H1 (cell line): ENCODE measurements around the gene CDK15. TPM values are rescaled to one million over a fixed set of nuclear protein-coding genes. Genes with fewer than 3 reads are reported as not detected.

Experiments
- CTCF ChIA-PET: fragments of 300-600 bp; sonication (Branson Sonifier 250); formaldehyde crosslinking; loops from one replicate; lab custom pipeline; 2021; ENCODE audit not compliant: partially characterized antibody; lab: Charles Lee
- POLR2A ChIA-PET: fragments of 300-600 bp; sonication (Branson Sonifier 250); formaldehyde crosslinking; loops from one replicate; lab custom pipeline; 2021; ENCODE audit warnings: inconsistent platforms; ENCODE audit not compliant: partially characterized antibody; lab: Charles Lee
- DNase-seq, 2 experiments: peaks; one replicate each; pipeline versions ENCODE4 v3.0.0 to v3.0.0-alpha.2; 2010 to 2022; ENCODE audit warnings: low spot score in 2 of 2, low read depth in 1 of 2, mixed read lengths in 1 of 2
- FAIRE-seq: peaks from 2 replicates; lab custom pipeline; 2011; peaks lifted over from hg19 to GRCh38; lab: Jason Lieb, UNC
- H2AFZ ChIP-seq: 2 replicates; pipeline ENCODE4 v1.8.1; 2012; ENCODE audit warnings: low read length, inconsistent platforms
- H2AK5ac ChIP-seq: 2 replicates; pipeline ENCODE4 v1.6.1; 2013; ENCODE audit warnings: low read depth, low read length
- H2BK120ac ChIP-seq: replicated peaks from 2 replicates; pipeline ENCODE3; 2013; ENCODE audit warnings: low read depth, low read length, inconsistent platforms
- H2BK12ac ChIP-seq: 2 replicates; pipeline ENCODE4 v1.6.1; 2013; ENCODE audit warnings: low read depth, low read length
- H2BK15ac ChIP-seq: 2 replicates; pipeline ENCODE4 v1.6.1; 2013; ENCODE audit warnings: low read length
- H2BK20ac ChIP-seq: 2 replicates; pipeline ENCODE4 v1.6.1; 2013; ENCODE audit warnings: low read length
- H2BK5ac ChIP-seq: 2 replicates; pipeline ENCODE4 v1.6.1; 2013; ENCODE audit warnings: low read depth, low read length
- H3K14ac ChIP-seq: 2 replicates; pipeline ENCODE4 v1.6.1; 2013; ENCODE audit warnings: inconsistent platforms; ENCODE audit not compliant: insufficient read length
- H3K18ac ChIP-seq: 2 replicates; pipeline ENCODE4 v1.6.1; 2013; ENCODE audit warnings: low read length; ENCODE audit errors: extremely low read depth
- H3K23ac ChIP-seq: 2 replicates; pipeline ENCODE4 v1.6.1; 2013; ENCODE audit warnings: inconsistent platforms; ENCODE audit not compliant: insufficient read length
- H3K23me2 ChIP-seq: 2 replicates; pipeline ENCODE4 v1.6.1; 2013; ENCODE audit warnings: low read depth, low read length
- H3K27ac ChIP-seq: 2 replicates; pipeline ENCODE4 v1.6.1; 2011; ENCODE audit warnings: low read depth, low read length, inconsistent platforms
- H3K27me3 ChIP-seq, 4 experiments: replicated peaks in 1 of 4; 1 replicate in 1 of 4; 2 replicates in 3 of 4; pipeline versions ENCODE4 v1.6.1 to v1.8.1; 2011 to 2013; ENCODE audit warnings: low read length in 3 of 4, mild to moderate bottlenecking in 3 of 4, inconsistent platforms in 2 of 4, mixed read lengths in 2 of 4, moderate library complexity in 1 of 4; ENCODE audit not compliant: control insufficient read depth in 3 of 4, insufficient read depth in 3 of 4; ENCODE audit errors: extremely low read depth in 1 of 4
- H3K36me3 ChIP-seq, 4 experiments: 2 replicates each; pipeline versions ENCODE4 v1.6.1 to v1.8.1; 2011 to 2013; ENCODE audit warnings: mild to moderate bottlenecking in 4 of 4, low read length in 3 of 4, moderate library complexity in 2 of 4, control low read depth in 1 of 4, inconsistent platforms in 1 of 4; ENCODE audit not compliant: insufficient read depth in 4 of 4, control insufficient read depth in 2 of 4
- H3K4ac ChIP-seq: replicated peaks from 2 replicates; pipeline ENCODE3; 2013; ENCODE audit warnings: low read length, low read depth, mixed read lengths, inconsistent platforms; ENCODE audit not compliant: insufficient read length
- H3K4me1 ChIP-seq, 4 experiments: replicated peaks in 1 of 4; 1 replicate in 1 of 4; 2 replicates in 3 of 4; pipeline versions ENCODE4 v1.6.1 to v1.8.1; 2011 to 2013; ENCODE audit warnings: low read length in 3 of 4, inconsistent platforms in 2 of 4, mixed read lengths in 1 of 4; ENCODE audit not compliant: insufficient read depth in 4 of 4, control insufficient read depth in 3 of 4
- H3K4me2 ChIP-seq, 2 experiments: 2 replicates each; pipeline versions ENCODE4 v1.6.1 to v1.8.1; 2011 to 2013; ENCODE audit warnings: low read depth in 2 of 2, low read length in 2 of 2, control low read depth in 1 of 2, inconsistent platforms in 1 of 2, mild to moderate bottlenecking in 1 of 2; ENCODE audit not compliant: insufficient read depth in 1 of 2
- H3K4me3 ChIP-seq, 4 experiments: fragments of 200-600, 300-600 bp in 1 of 4; sonication (generic), shearing (Covaris generic), sonication (Bioruptor Twin) in 1 of 4; 2 replicates each; pipeline versions ENCODE4 v1.5.1 to v1.8.1; 2011 to 2016; ENCODE audit warnings: low read length in 4 of 4, low read depth in 3 of 4, control low read depth in 2 of 4, inconsistent platforms in 2 of 4, mild to moderate bottlenecking in 2 of 4, mixed read lengths in 1 of 4, moderate library complexity in 1 of 4; ENCODE audit not compliant: insufficient read depth in 2 of 4; ENCODE audit errors: extremely low read depth in 1 of 4
- H3K56ac ChIP-seq: replicated peaks from 2 replicates; pipeline ENCODE3; 2013; ENCODE audit warnings: low read depth, mild to moderate bottlenecking, mixed read lengths, low read length, inconsistent platforms; ENCODE audit not compliant: insufficient read length
- H3K79me1 ChIP-seq: 2 replicates; pipeline ENCODE4 v1.6.1; 2013; ENCODE audit warnings: low read depth, low read length, control low read depth
- H3K79me2 ChIP-seq, 2 experiments: 2 replicates each; pipeline versions ENCODE4 v1.6.1 to v1.8.1; 2012 to 2013; ENCODE audit warnings: low read length in 2 of 2, mild to moderate bottlenecking in 2 of 2, inconsistent platforms in 1 of 2; ENCODE audit not compliant: insufficient read depth in 2 of 2, control insufficient read depth in 1 of 2
- H3K9ac ChIP-seq, 4 experiments: replicated peaks in 1 of 4; 1 replicate in 1 of 4; 2 replicates in 3 of 4; pipeline versions ENCODE4 v1.6.1 to v1.8.1; 2011 to 2013; ENCODE audit warnings: low read depth in 3 of 4, low read length in 3 of 4, control low read depth in 2 of 4, mild to moderate bottlenecking in 2 of 4, moderate library complexity in 2 of 4, inconsistent platforms in 1 of 4; ENCODE audit errors: extremely low read depth in 1 of 4
- H3K9me3 ChIP-seq, 2 experiments: 2 replicates each; pipeline versions ENCODE4 v1.6.1 to v1.8.1; 2012 to 2013; ENCODE audit warnings: mild to moderate bottlenecking in 2 of 2, moderate library complexity in 2 of 2, control low read depth in 1 of 2, inconsistent platforms in 1 of 2, low read depth in 1 of 2, low read length in 1 of 2, mixed read lengths in 1 of 2; ENCODE audit not compliant: insufficient read depth in 2 of 2
- H4K20me1 ChIP-seq, 2 experiments: replicated peaks in 1 of 2; 2 replicates each; pipeline versions ENCODE3 to v1.8.1; 2011 to 2013; ENCODE audit warnings: inconsistent platforms in 2 of 2, low read length in 2 of 2, mild to moderate bottlenecking in 1 of 2; ENCODE audit not compliant: insufficient read depth in 2 of 2, control insufficient read depth in 1 of 2
- H4K5ac ChIP-seq: 2 replicates; pipeline ENCODE4 v1.6.1; 2013; ENCODE audit warnings: low read length, low read depth, mixed read lengths, inconsistent platforms; ENCODE audit not compliant: insufficient read length
- H4K8ac ChIP-seq: 2 replicates; pipeline ENCODE4 v1.8.0; 2013; ENCODE audit warnings: mild to moderate bottlenecking, moderate library complexity, low read length, inconsistent platforms; ENCODE audit not compliant: insufficient read depth; ENCODE audit errors: extremely low read depth
- H4K91ac ChIP-seq: replicated peaks from 2 replicates; pipeline ENCODE3; 2013; ENCODE audit warnings: low read length, mixed read lengths, inconsistent platforms; ENCODE audit not compliant: insufficient read length
- CEBPB ChIP-seq: IDR thresholded peaks from 2 replicates; pipeline ENCODE4 v1.6.1; 2012; ENCODE audit warnings: low read depth, low read length
- CTCF ChIP-seq, 3 experiments: IDR thresholded peaks; 1 replicate in 2 of 3; 2 replicates in 1 of 3; pipeline versions ENCODE4 v1.5.1 to v1.6.1; 2011; ENCODE audit warnings: low read length in 3 of 3, mild to moderate bottlenecking in 3 of 3, inconsistent platforms in 2 of 3, low read depth in 1 of 3, moderate library complexity in 1 of 3; ENCODE audit not compliant: insufficient read depth in 1 of 3; ENCODE audit errors: control extremely low read depth in 1 of 3
- EP300 ChIP-seq, 2 experiments: IDR thresholded peaks; 1 replicate in 1 of 2; 2 replicates in 1 of 2; pipeline ENCODE4 v1.6.1; 2011 to 2012; ENCODE audit warnings: low read depth in 2 of 2, low read length in 2 of 2, mild to moderate bottlenecking in 2 of 2, borderline replicate concordance in 1 of 2, inconsistent platforms in 1 of 2, moderate library complexity in 1 of 2
- POLR2AphosphoS5 ChIP-seq: IDR thresholded peaks from 2 replicates; pipeline ENCODE4 v1.6.1; 2011; ENCODE audit warnings: low read depth, low read length
- SAP30 ChIP-seq: fragments of 300-600 bp; sonication (generic); IDR thresholded peaks from 2 replicates; pipeline ENCODE4 v1.7.1; 2012; ENCODE audit warnings: low read length, moderate library complexity, mild to moderate bottlenecking, inconsistent platforms; ENCODE audit not compliant: insufficient read depth, insufficient replicate concordance
- polyA plus RNA-seq, 7 experiments: library from polyadenylated mRNA; depleted of rRNA in 3 of 7; stranded (reverse) in 5 of 7; unstranded in 2 of 7; fragments of >200 nt in 5 of 7; fragments of 200-250 nt in 2 of 7; gene quantifications; 1 replicate in 5 of 7; 2 replicates in 1 of 7; 4 replicates in 1 of 7; pipeline versions ENCODE4 v1.2.1 to v1.2.3, GENCODE V29; 2011 to 2013; ENCODE audit warnings: missing spikeins in 2 of 7, mixed read lengths in 2 of 7
- total RNA-seq: library from RNA; stranded (reverse); fragmentation: NEBNext Ultra II Directional; extraction: Animal tissue kit (Norgen Biotek cat#: 25700); gene quantifications from 2 replicates; pipeline ENCODE4 v1.2.1, GENCODE V29; 2021

CDK15 gene
- total and polyA plus RNA-seq, 2 of the 8 experiments (the other 6 are each of a cell fraction or from before 2014, with no cell fraction given) = 0.03 TPM; not detected in 1

GRCh38 chr2:201847481-201847880 lies 41.1 kb downstream of the CDK15 start:
- Histone ChIP-seq H2BK20ac (no peak overlapping the region), H3K27me3 (no peaks in the 10 kb centered on the region), H4K91ac (no peak overlapping the region), H4K8ac (no peak overlapping the region), H2BK5ac (no peak overlapping the region), H3K9ac (no peak overlapping the region), H4K5ac (no peak overlapping the region), H2BK12ac (no peak overlapping the region), H3K79me2 (no peaks in the 10 kb centered on the region), H3K9me3 (no peaks in the 10 kb centered on the region), H3K27ac (no peak overlapping the region), H3K4me1 (no peaks in the 10 kb centered on the region), H2AFZ (no peak overlapping the region), H2BK120ac (no peak overlapping the region), H3K14ac (no peak overlapping the region), H3K4ac (no peak overlapping the region), H3K79me1 (no peaks in the 10 kb centered on the region), H2BK15ac (no peak overlapping the region), H3K23ac (no peak overlapping the region), H2AK5ac (no peak overlapping the region), H3K4me3 (no peak overlapping the region), H4K20me1 (no peaks in the 10 kb centered on the region), H3K36me3 (no peaks in the 10 kb centered on the region), H3K4me2 (no peak overlapping the region), H3K23me2 (no peaks in the 10 kb centered on the region), H3K56ac (no peak overlapping the region), H3K18ac (no peak overlapping the region)
- no peak for DNase-seq
- no peak for FAIRE-seq
- ChIA-PET POLR2A (no interaction called here), CTCF (interaction anchor here (0.5 to 3.1 kb wide), 3 partner anchors 14 to 201 kb away, joined by 3 to 16 read pairs (median 3); no protein-coding TSS in a partner anchor)
- no peak for TF ChIP-seq EP300 (IDR thresholded peaks at IDR 0.05; ENCODE audit: borderline replicate concordance in 1 of 2, low read depth in 2 of 2, low read length in 2 of 2)
- TF ChIP-seq SAP30 = no peak
- no peak for TF ChIP-seq CEBPB
- TF ChIP-seq CTCF (IDR thresholded peaks at IDR 0.05; ENCODE audit: control extremely low read depth in 1 of 3, insufficient read depth in 1 of 3, low read depth in 1 of 3, low read length in 3 of 3) = no peak
- TF ChIP-seq POLR2AphosphoS5 = no peak
